H9 (cell line): ENCODE measurements around the gene ARFGEF2. TPM values are rescaled to one million over a fixed set of nuclear protein-coding genes. Genes with fewer than 3 reads are reported as not detected.
A peak's percentile ranks its signal among the peaks of the same experiment; 100 is the strongest.

ENCODE experiments used
- DNase-seq: peaks from one replicate; pipeline ENCODE4 v3.0.0-alpha.2; 2017
- H2AFZ ChIP-seq: one replicate; pipeline ENCODE4 v1.6.1; 2013; ENCODE audit warnings: mild to moderate bottlenecking, low read length, control low read depth, moderate library complexity
- H2AK5ac ChIP-seq: 2 replicates; pipeline ENCODE4 v1.6.1; 2013; ENCODE audit warnings: low read length, control low read depth, mixed read lengths; ENCODE audit not compliant: insufficient read length
- H2BK120ac ChIP-seq: one replicate; pipeline ENCODE4 v1.6.1; 2013; ENCODE audit warnings: low read depth, mild to moderate bottlenecking, low read length, control low read depth, inconsistent platforms; ENCODE audit not compliant: poor library complexity, severe bottlenecking
- H2BK12ac ChIP-seq: 2 replicates; pipeline ENCODE4 v1.6.1; 2013; ENCODE audit warnings: low read length, control low read depth, mixed read lengths, low read depth; ENCODE audit not compliant: insufficient read length
- H2BK15ac ChIP-seq: 2 replicates; pipeline ENCODE4 v1.6.1; 2013; ENCODE audit warnings: low read depth, low read length, control low read depth
- H2BK20ac ChIP-seq: one replicate; pipeline ENCODE4 v1.6.1; 2013; ENCODE audit warnings: low read depth, mild to moderate bottlenecking, low read length, control low read depth, inconsistent platforms; ENCODE audit not compliant: poor library complexity, severe bottlenecking
- H2BK5ac ChIP-seq: 2 replicates; pipeline ENCODE4 v1.6.1; 2013; ENCODE audit warnings: low read length, control low read depth, mixed read lengths; ENCODE audit not compliant: insufficient read length
- H3K14ac ChIP-seq: 2 replicates; pipeline ENCODE4 v1.6.1; 2013; ENCODE audit warnings: low read length, control low read depth; ENCODE audit not compliant: insufficient read depth
- H3K18ac ChIP-seq: 2 replicates; pipeline ENCODE4 v1.6.1; 2013; ENCODE audit warnings: low read depth, mild to moderate bottlenecking, mixed read lengths, low read length, control low read depth; ENCODE audit not compliant: insufficient read length
- H3K23ac ChIP-seq: 2 replicates; pipeline ENCODE4 v1.6.1; 2013; ENCODE audit warnings: low read length, control low read depth, mixed read lengths, low read depth; ENCODE audit not compliant: insufficient read length
- H3K23me2 ChIP-seq: 2 replicates; pipeline ENCODE4 v1.6.1; 2013; ENCODE audit warnings: low read depth, mild to moderate bottlenecking, mixed read lengths, low read length, control low read depth; ENCODE audit not compliant: insufficient read length, poor library complexity, severe bottlenecking
- H3K27ac ChIP-seq: 2 replicates; pipeline ENCODE4 v1.5.1; 2013; ENCODE audit warnings: low read length, control low read depth, mixed read lengths, low read depth; ENCODE audit not compliant: insufficient read length
- H3K27me3 ChIP-seq: 2 replicates; pipeline ENCODE4 v1.6.1; 2013; ENCODE audit warnings: low read length, control low read depth, inconsistent platforms; ENCODE audit not compliant: insufficient read depth
- H3K4ac ChIP-seq: 2 replicates; pipeline ENCODE4 v1.6.1; 2013; ENCODE audit warnings: low read depth, mild to moderate bottlenecking, control low read depth, inconsistent platforms, low read length, moderate library complexity
- H3K4me1 ChIP-seq: 2 replicates; pipeline ENCODE4 v1.6.1; 2013; ENCODE audit warnings: low read length, control low read depth, inconsistent platforms; ENCODE audit not compliant: insufficient read depth
- H3K4me2 ChIP-seq: 2 replicates; pipeline ENCODE4 v1.6.1; 2013; ENCODE audit warnings: low read length, control low read depth, mixed read lengths; ENCODE audit not compliant: insufficient read length, insufficient read depth
- H3K56ac ChIP-seq: 2 replicates; pipeline ENCODE4 v1.6.1; 2013; ENCODE audit warnings: low read depth, mild to moderate bottlenecking, mixed read lengths, low read length, control low read depth; ENCODE audit not compliant: insufficient read length
- H3K79me1 ChIP-seq: 2 replicates; pipeline ENCODE4 v1.6.1; 2013; ENCODE audit warnings: low read depth, mild to moderate bottlenecking, moderate library complexity, low read length, control low read depth, inconsistent platforms; ENCODE audit not compliant: insufficient read depth, poor library complexity, severe bottlenecking
- H3K79me2 ChIP-seq: 2 replicates; pipeline ENCODE4 v1.6.1; 2013; ENCODE audit warnings: low read length, control low read depth, inconsistent platforms; ENCODE audit not compliant: insufficient read depth
- H3K9ac ChIP-seq: 2 replicates; pipeline ENCODE4 v1.6.1; 2013; ENCODE audit warnings: low read length, control low read depth, mixed read lengths; ENCODE audit not compliant: insufficient read length; ENCODE audit errors: extremely low read depth
- H3K9me3 ChIP-seq: one replicate; pipeline ENCODE4 v1.6.1; 2013; ENCODE audit warnings: low read depth, low read length, inconsistent platforms; ENCODE audit not compliant: control insufficient read depth
- H3T11ph ChIP-seq: one replicate; pipeline ENCODE4 v1.6.1; 2013; ENCODE audit warnings: mild to moderate bottlenecking, low read length, control low read depth, inconsistent platforms
- H4K20me1 ChIP-seq: one replicate; pipeline ENCODE4 v1.6.1; 2013; ENCODE audit not compliant: control insufficient read depth, insufficient read length, insufficient read depth
- H4K5ac ChIP-seq: 2 replicates; pipeline ENCODE4 v1.6.1; 2013; ENCODE audit warnings: low read depth, mild to moderate bottlenecking, mixed read lengths, low read length, control low read depth; ENCODE audit not compliant: insufficient read length
- H4K8ac ChIP-seq: replicated peaks from 2 replicates; pipeline ENCODE4 v1.6.1; 2013; ENCODE audit warnings: low read length, control low read depth, mixed read lengths, low read depth; ENCODE audit not compliant: insufficient read length
- H4K91ac ChIP-seq: 2 replicates; pipeline ENCODE4 v1.6.1; 2013; ENCODE audit warnings: low read depth, mild to moderate bottlenecking, moderate library complexity, mixed read lengths, low read length, control low read depth; ENCODE audit not compliant: insufficient read length
- H3K27ac Mint-ChIP-seq, 3 experiments: 2 replicates in 2 of 3; 3 replicates in 1 of 3; pipeline ENCODE4 v1.8.0; 2020 to 2021; ENCODE audit warnings: mixed read lengths in 3 of 3, mild to moderate bottlenecking in 1 of 3, moderate library complexity in 1 of 3
- H3K27me3 Mint-ChIP-seq: 2 replicates; pipeline ENCODE4 v1.8.0; 2021; ENCODE audit warnings: low read depth, mild to moderate bottlenecking, moderate library complexity, mixed read lengths
- H3K36me3 Mint-ChIP-seq, 3 experiments: 2 replicates in 2 of 3; 3 replicates in 1 of 3; pipeline ENCODE4 v1.8.0; 2020 to 2021; ENCODE audit warnings: low read depth in 3 of 3, mixed read lengths in 3 of 3; ENCODE audit not compliant: insufficient read depth in 1 of 3
- H3K4me1 Mint-ChIP-seq, 2 experiments: 2 replicates each; pipeline ENCODE4 v1.8.0; 2020; ENCODE audit warnings: mixed read lengths in 2 of 2
- H3K4me3 Mint-ChIP-seq, 2 experiments: 2 replicates in 1 of 2; 3 replicates in 1 of 2; pipeline ENCODE4 v1.8.0; 2020 to 2021; ENCODE audit warnings: mild to moderate bottlenecking in 2 of 2, mixed read lengths in 2 of 2, moderate library complexity in 1 of 2
- H3K9me3 Mint-ChIP-seq, 2 experiments: 2 replicates in 1 of 2; 3 replicates in 1 of 2; pipeline ENCODE4 v1.8.0; 2020; ENCODE audit warnings: mild to moderate bottlenecking in 2 of 2, mixed read lengths in 2 of 2, moderate library complexity in 1 of 2
- WGBS: extraction: QIAGEN DNeasy Blood & Tissue Kit; methylation state at CpG from one replicate; pipeline ENCODE4 v1.1.7; 2013; ENCODE audit warnings: missing lambda C conversion rate, low lambda C conversion rate, mixed read lengths; ENCODE audit not compliant: insufficient read length; ENCODE audit errors: extremely low coverage; 5-methylcytosine and 5-hydroxymethylcytosine counted together
- total RNA-seq: library from RNA; stranded (reverse); gene quantifications from 2 replicates; pipeline ENCODE4 v1.2.1, GENCODE V29; 2021
- TF ChIP-seq, protein P1 (sequence below): fragments of 200-600 bp; sonication (generic); conservative IDR thresholded peaks from 3 replicates; pipeline ENCODE4 v1.8.0; 2021; ENCODE audit warnings: antibody characterized with exemption, mild to moderate bottlenecking

Gene ARFGEF2
- total RNA-seq, 1 experiment from 2014 or later = 16.6 TPM

DNA sequence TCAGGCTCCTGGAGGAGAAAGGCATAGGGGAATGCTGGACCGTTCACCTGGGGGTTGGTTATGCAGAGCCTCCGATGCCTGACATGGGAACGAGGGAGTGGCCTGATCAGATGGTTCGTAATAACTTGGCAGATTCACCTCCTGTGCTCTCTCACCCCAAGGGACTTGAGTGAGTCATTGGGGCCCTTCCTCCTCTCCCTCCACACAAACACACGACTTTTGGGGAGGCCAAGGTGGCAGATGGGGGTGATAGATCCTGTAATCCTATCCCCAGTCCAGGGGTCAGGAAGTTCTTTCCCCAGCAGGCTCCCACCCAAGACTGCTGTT is 45.6 kb upstream of the ARFGEF2 start:
- Histone ChIP-seq H3K79me1 (no peaks in the 10 kb centered on the region), H4K5ac (no peak overlapping the region), H3K14ac (no peak overlapping the region), H3K4me1 (no peaks in the 10 kb centered on the region), H3K23ac (no peak overlapping the region), H2BK20ac (no peak overlapping the region), H3K4me2 (no peak overlapping the region), H3K18ac (no peak overlapping the region), H2AFZ (no peak overlapping the region), H3K23me2 (no peaks in the 10 kb centered on the region), H3K56ac (no peak overlapping the region), H2BK120ac (no peak overlapping the region), H3K9ac (no peak overlapping the region), H4K20me1 (no peaks in the 10 kb centered on the region), H3K79me2 (no peaks in the 10 kb centered on the region), H2BK15ac (no peak overlapping the region), H3T11ph (no peak overlapping the region), H2BK5ac (no peak overlapping the region), H2AK5ac (no peak overlapping the region), H2BK12ac (no peak overlapping the region), H4K91ac (no peak overlapping the region), H3K9me3 (no peaks in the 10 kb centered on the region), H3K27me3 (no peaks in the 10 kb centered on the region), H4K8ac (no peak overlapping the region), H3K4ac (no peak overlapping the region), H3K27ac (no peak overlapping the region)
- Mint-ChIP-seq H3K9me3 (no peaks in the 10 kb centered on the region), H3K4me3 (no peak overlapping the region), H3K27me3 (peaks cover 7% of the 10 kb centered on the region), H3K4me1 (peaks cover 4 to 8% of the 10 kb centered on the region in 2 experiments; a peak in 3 of 4 replicates), H3K27ac (peak overlapping the region in 1 of 3 experiments; percentile 29; a peak in 1 of 7 replicates), H3K36me3 (no peaks in the 10 kb centered on the region)
- TF ChIP-seq, protein P1, sequence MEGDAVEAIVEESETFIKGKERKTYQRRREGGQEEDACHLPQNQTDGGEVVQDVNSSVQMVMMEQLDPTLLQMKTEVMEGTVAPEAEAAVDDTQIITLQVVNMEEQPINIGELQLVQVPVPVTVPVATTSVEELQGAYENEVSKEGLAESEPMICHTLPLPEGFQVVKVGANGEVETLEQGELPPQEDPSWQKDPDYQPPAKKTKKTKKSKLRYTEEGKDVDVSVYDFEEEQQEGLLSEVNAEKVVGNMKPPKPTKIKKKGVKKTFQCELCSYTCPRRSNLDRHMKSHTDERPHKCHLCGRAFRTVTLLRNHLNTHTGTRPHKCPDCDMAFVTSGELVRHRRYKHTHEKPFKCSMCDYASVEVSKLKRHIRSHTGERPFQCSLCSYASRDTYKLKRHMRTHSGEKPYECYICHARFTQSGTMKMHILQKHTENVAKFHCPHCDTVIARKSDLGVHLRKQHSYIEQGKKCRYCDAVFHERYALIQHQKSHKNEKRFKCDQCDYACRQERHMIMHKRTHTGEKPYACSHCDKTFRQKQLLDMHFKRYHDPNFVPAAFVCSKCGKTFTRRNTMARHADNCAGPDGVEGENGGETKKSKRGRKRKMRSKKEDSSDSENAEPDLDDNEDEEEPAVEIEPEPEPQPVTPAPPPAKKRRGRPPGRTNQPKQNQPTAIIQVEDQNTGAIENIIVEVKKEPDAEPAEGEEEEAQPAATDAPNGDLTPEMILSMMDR = no peak
- DNase-seq = no peak
- no CpG with 5 or more reads among the region's 5 CpGs for WGBS
